Activated CD4-positive, CD25-positive, alpha-beta regulatory T cell (primary cell): ENCODE results near the gene DTX3.
"Not testable (repeated sequence)": the region's sequence is repeated elsewhere in the genome, so short reads cannot be mapped to it uniquely, and the experiment has no call there.

ENCODE experiments used
- DNase-seq, 4 experiments: peaks; one replicate each; lab custom pipeline; 2025; lab: John Stamatoyannopoulos, UW

Gene DTX3

DNA sequence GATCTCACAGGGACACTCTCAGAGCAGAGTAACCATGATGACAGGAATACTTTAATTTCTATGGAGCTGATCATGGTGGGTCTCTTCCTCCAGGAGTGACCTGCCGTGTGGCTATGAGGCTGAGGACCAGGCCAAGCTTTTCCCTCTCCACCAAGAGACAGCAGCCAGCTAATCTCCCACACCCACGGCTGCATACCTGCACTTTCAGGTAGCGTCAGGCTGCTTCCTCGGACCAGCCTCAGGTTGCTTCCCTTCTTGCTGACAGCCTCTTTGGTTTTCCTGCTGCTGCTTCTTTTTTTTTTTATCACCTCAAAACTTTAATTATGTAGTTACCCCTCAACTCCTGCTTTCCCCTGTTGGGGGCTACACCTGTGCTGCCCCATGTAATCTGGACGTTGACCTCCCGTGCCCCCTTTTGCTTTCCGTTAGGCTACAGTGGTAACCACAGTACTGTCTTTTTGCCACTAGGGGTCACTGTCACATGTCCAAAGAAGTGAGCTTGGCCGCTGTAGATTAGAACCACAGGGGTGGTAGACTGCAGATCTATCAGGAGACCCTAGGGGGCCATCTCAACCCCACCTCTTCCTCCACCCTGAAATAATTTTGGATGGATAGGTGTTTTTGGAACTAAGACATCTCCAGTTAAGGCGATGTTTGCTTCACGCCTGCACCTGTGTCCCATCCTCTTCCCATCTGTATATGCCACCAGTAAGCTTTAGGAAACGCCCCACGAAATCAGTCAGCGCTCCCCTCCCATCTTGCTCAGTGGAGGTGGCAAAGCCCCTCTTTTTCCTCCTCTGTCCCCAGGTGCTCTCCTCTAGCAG, 21.4 kb upstream of the DTX3 start:
- peak; percentile 20 to 49 (median 33) for DNase-seq

DNA sequence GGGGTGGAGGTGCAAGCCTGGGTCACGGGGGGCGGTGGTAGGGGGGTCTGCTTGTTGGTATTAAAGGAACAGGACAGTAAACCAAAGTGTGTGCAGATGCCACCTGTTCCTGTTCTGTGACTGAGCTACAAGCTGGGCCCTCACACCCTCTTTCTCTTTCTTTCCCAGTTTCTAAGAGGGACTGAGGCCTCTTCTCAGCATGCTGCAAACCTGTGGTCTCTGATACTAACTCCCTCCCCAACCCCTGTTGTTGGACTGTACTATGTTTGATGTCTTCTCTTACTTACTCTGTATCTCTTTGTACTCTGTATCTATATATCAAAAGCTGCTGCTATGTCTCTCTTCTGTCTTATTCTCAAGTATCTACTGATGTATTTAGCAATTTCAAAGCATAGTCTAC, 20.6 kb upstream of the DTX3 start:
- no peak for DNase-seq

DNA sequence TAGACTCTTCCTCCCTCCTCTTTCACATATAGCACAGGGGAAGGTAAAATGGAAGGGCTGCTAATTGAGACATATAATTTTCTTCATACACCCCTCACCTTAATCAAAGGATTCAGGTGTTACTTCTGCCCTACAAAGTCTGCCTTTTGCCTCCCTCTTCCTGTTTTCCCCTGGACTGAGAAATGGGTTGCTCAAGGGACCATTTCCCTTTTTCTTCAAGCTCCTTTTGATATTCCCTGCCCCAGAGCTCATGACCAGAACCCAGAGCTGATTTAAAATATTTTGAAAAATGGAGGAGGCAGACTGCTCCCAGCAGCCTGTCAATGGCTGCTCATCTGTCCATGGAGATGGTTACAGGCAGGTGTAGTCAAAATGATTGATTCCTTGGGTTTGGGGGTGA, 19.9 kb upstream of the DTX3 start:
- DNase-seq: no peak

DNA sequence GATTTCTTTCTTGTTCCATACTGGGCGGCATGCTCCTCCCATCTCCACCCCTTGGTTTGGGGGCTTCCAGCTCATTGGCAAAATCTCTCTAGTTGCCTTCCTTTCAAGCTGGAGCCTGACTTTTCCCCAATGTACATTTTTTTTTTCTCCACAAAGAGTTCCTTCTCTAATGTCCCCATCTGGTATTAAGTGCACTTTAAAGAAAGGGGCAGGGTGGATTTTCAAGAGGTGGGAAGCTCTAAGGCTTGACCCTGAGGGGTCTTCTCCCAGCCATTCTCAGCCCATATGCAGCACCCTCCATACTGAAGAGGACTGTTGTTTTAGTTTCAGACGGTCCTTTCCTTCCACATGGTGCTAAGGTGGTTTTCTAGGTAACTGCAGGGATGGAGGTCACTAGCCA, 19.5 kb upstream of the DTX3 start:
- no peak for DNase-seq

DNA sequence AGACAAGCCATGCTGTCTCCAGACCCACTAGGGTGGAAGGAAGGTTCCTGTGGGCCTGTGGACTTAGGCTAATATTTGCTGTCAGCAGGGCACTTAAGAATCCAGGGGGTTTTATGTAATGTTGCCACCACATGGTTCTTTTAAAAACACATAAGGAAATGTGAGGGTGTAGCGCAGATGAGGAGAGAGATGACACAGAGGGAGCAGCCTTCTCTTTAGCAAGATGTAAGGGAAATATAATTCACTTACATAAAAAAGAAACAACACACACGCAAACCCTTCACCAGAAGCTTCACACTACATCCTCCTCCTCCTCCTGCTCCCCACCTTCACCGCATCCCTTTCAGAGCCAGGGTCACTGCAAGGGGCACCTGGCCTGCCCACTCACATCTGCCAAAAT, 18.5 kb upstream of the DTX3 start:
- DNase-seq: no peak

DNA sequence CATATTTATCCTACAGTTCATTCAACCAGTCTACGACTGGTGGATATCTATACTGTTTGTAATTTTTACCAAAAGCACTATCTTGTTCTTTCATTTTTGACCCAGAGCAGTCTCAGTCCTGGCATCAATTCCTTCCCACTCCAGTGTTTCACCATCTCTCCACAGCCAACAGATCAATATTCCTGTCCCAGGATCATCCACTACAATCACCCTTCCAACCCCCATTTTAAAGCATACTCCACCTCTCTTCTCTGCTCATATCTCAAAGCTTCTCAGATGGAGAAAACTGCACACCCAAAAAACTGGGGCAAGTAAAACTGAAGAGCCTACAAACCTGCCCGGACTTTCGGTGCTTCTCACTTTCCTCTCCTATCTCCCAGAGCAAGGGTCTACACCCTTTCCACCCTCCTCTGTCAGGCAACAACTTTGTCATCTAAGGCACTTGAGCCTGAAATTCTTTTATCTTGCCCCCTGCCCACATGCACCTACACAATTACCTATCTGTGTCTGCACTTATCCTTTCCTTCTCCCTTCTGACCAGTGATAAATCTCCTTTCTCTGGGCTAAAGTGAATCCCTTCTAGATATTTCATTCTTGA, 17.7 kb upstream of the DTX3 start:
- DNase-seq: no peak

DNA sequence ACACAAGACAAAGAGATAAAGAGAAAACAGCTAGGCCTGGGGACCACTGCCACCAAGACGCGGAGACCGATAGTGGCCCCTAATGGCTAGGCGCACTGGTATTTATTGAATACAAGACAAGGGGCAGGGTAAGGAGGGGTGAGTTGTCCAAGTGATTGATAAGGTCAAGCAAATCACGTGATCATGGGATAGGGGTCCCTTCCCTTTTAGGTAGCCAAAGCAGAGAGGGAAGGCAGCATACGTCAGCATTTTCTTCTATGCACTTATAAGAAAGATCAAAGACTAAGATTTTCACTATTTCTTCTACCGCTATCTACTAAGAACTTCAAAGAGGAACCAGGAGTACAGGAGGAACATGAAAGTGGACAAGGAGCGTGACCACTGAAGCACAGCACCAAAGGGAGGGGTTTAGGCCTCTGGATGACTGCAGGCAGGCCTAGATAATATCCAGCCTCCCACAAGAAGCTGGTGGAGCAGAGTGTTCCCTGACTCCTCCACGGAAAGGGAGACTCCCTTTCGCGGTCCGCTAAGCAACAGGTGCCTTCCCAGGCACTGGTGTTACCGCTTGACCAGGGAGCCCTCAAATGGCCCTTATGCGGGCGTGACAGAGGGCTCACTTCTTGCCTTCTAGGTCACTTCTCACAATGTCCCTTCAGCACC, 15.5 kb upstream of the DTX3 start:
- not testable (repeated sequence) for DNase-seq

DNA sequence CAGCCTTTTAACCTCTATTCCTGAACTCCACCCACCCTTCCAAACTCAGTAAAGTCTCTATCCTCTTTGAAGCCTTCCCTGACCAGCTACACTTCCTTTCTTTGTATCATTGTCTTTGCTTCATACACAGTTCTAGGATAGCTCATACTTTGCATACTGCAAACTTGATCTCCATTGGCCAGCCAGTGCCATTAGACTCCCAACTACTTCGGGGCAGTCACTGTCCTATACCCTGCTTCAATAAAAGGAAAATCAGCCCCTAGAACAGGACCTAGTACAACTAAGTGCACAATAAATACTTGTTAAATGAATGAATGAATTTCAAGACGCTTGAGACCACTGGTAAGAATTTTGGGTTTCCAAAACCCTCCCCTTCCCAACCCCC, 14.2 kb upstream of the DTX3 start:
- no peak for DNase-seq

DNA sequence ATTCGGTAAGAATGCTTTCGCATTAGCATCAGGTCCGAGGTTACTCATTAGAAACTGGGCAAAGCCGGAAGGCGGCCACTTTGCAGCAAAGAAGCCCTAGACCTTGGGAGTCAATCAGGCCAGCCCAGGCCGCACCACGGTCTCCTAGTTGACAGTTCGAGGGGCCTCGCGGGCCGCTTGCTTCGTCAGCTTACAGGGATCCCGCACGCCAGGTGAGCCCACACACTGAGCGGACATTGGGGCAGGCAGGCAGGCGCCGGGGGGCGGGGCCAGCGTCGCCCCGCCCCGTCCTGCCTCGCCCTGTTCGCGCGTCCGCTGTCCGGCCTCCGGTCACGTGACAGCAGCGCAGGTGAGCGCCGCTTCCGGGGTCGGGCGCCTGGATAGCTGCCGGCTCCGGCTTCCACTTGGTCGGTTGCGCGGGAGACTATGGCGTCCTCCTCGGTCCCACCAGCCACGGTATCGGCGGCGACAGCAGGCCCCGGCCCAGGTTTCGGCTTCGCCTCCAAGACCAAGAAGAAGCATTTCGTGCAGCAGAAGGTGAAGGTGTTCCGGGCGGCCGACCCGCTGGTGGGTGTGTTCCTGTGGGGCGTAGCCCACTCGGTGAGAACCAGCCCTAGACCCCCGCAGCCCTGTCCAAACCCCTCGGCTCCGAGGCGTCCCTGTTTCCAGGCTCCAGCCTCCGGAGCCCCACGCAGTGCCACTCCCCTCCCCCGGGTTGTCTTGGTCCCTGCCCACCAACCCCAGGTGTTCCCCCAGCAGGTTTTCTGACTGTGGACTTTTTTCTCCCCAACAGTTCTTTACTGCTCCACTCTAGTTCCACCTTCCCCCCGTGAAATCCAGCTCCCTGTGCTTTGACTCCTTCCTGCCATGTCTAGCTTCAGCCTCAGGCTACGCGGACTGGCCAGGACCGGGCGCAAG, 13.5 kb upstream of the DTX3 start, which contains the start of gene PIP4K2C:
TSS of gene PIP4K2C (plus strand) at position 329 of the 918 bp plus-strand sequence. CDS start at position 427, 98 bp downstream.
- peak; percentile 47 to 68 (median 51) for DNase-seq

DNA sequence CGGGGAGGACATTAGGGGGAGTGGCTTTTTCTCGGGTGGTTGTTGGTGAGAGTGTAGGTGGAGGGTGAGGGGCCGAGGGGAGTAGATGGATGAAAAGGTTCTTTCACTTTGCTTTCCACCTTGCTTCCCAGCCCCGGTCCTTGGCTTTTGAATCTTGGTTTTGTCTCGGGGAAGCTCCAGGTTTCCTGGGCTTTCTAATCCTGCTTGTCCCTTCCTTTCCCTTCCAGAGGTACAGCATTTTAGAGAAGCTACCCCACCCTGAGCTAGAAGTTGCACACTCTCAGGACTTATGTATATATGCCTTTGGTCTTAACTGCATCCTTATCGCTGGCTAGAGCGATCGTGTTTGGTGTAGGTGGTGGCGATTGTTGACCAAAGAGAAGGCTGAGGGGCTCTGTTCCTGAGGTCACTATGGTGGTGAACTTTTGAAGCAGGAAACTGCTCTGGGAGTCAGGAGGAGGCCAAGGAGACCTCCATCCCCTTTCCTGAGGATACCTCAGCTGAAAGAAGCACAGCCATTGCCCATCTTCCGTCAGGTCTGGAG, 12.8 kb upstream of the DTX3 start:
- no peak for DNase-seq

DNA sequence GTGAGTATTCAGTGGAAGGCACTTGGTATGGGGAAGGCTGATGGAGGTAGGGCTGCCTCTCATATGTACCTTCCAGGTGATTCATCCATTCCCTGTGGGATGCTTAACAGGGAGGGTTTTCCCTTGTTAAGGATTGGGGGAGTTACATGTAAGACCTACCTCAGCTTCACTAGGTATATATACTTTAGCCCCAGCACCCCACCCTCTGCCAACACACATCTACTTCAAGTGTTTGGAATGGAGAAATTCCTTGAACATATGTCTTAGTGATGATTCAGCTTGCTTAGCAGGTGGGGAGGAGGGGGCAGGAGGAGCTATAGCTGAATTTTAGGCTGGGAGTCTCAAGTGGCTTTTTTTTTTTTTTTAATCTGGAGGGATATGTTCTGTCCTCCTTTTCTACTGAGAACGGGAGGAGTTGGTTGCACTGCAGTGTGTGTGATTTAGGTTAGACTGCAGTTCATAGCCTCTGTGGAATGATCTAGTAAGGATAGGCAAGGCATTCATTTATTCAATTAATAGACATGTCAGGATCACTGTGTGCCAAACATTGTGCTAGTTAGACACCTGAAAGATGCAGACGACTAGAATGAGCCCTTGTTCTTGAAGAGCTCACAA, 12.0 kb upstream of the DTX3 start:
- DNase-seq: no peak

DNA sequence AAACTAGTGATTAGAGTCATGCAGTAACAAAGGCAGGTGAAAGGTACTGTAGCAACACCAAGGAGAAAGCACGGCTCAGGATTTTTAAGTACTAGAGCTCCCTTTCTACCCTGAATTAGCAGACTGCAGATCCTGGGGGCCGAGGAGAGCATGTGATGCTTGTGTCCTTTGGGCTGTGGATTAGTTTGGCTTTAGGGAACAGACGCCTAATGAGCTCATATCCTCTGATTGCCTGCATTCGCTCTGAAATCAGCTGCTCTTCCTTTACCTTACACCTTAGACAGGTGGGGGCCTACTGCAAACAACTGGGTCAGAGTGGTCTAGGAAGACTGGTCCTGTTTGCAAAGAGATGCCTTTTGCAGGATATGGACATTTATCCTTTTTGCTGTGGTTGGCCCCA, 11.4 kb upstream of the DTX3 start:
- DNase-seq: no peak

DNA sequence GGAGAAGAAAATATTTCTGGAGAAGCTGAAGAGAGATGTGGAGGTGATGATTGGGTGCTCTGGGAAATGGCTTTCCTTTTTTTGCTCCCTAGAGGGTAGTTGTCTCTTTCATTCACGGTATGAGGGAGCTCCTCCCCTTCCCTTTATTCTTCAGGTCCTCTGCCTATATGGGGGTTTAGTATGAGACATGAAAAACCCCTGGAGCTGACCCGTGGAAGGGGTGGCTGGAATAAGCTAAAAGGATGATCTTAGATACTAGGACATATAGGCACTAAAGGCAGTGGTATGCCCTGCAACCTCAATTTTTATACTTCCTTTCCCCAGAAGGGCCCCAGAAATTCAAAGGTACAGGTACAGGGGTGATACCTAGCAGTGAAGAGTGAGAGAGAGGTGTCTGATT, 4.2 kb upstream of the DTX3 start:
- no peak for DNase-seq

DNA sequence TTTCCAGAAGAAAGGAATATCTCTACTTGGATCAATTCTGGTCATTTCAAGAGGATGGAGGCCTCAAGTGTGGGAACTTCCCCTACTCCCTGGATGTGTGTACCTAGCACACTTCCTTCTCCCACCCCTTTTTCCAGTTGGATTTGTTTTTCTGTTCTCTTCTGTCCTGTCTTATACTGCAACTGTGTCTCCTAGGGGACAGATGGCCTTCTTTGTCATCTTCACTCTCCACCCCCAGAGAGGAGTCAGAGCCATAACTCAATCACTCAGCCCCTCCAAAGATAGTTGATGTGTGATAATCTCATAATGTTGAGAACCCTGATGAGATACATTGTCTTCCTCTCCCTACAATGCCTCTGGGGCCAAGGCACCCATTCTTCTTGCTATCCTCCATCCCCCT, 2.1 kb upstream of the DTX3 start:
- DNase-seq: no peak

DNA sequence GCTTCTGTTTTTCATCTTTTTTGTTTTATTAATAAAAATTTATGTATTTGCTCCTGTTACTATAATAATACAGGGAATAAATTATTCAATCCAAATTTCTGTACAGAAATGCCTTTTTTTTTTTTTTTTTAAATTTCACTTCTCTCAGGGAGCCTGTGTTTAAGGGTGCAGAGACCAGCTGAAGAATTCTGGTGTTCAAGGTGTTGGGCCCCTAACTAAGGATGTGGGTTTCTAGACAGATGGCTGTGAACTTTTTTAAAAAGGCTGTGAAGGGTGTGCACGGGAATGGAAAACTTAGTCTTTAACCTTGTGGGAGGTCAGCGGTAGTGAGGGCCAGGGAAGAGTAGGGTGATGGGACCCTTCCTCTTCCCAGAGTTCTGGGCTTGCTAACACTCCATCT, 1.3 kb upstream of the DTX3 start:
- DNase-seq: no peak

DNA sequence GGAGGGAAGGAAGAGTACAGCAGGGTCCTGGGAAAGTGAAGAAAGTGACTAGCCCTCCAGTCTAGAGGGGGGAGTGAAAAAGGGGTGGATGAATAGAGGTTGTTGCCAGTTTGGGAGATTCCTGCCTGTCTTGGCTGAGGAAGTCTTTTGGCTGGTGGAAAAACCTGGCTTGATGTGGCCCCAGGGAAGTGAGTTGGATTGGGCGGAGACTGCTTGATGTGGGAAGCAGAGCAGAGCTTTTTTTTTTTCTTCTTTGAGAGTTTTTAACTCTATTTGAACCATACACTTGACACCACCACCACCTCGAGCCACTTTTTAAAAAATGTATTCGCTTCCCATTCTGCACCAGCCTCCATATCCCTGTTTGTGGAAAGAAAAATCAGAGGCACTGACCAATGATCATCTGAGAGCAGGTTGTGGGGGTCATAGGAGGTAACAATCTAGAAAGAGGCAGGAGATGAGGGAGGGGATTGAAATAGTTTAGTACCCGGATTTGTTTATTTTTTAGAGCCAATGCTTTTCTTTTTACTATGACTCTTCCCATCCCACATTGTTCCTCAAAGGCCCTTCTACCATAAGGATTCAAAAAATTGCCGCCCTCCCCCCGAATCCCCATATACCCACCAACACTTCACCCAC, 690 bp upstream of the DTX3 start:
- no peak for DNase-seq

DNA sequence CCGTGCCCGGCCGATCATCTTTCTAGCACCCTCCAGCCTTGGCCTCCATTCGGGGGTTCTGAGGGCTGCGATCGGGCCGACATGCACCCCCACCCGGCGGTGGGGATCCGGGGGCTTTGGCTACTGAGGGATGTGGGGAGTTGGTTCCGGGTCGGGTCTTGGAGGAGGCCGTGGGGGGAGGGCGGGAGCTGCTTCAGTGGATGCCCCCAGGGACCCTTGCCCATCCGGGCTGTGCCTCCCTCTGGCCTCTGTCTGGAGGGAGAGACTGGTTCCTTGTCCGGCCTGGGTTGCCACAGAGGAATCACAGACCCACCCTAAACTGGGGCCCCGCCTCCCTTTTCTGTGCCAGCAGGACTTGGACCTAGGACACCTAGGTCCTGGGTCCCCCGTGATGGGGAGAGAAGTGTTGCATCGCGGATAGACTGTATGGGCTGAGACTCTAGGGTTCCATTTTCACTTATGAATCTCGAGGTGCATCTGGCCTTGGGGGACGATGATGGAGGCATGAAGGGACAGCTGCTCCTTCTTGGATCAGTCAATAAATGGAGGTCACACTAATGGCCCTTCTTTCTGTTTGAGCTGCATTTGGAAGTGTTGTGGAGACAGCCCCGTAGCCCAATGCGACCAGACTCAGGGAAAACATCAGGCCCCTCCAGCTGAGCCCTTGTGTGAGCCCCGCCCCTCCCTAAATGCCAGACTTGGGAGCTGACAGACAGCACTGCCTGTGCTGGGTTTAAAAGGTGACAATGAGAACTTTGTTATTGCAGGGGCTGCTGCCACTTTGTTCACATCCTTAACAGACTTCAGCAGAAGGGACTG, 577 bp downstream of the DTX3 start:
- no peak for DNase-seq

DNA sequence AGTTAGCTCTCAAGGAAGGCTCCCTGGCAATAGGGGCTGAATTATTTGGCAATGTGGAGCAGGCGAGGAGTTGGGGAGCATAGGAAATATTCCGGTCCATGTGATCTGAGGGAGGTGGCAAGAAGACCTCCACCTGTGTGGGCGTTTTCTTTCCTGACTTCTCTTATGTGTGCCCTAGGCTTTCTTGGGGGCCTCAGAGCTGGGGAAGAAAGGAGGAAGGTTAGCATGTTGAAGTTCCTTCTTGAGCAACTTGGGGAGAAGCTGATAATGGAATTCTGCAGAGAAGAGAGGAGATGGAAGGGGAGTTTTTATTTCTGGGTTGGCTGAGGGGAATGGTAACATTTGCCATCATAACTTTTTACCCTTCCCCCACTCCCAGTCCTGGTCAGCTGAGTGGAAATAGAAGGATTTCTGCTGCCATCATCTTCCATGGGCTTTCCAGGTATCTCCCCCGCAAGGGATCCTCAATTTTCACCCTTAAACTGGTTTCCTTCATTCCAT, 1.2 kb downstream of the DTX3 start:
- DNase-seq: no peak

DNA sequence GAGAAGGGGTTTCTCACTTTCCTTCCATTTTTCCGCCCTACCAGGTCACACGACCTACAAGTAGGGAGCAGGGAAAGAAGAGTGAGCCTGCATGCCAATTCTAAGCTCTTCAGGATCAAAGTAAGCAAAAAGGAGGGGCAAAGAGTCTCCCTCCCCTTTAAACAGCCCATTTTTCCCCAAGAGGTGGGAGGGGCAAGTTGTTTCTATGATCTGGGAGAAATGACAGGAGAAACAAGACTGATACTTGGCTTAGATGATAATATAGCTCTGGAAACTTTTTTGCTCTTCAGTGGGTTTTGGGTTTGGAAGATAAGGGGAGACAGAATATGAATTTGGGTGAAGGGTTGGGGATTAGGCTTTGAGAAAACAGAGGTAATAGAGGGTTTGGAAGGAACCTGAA, 1.8 kb downstream of the DTX3 start:
- DNase-seq: no peak

DNA sequence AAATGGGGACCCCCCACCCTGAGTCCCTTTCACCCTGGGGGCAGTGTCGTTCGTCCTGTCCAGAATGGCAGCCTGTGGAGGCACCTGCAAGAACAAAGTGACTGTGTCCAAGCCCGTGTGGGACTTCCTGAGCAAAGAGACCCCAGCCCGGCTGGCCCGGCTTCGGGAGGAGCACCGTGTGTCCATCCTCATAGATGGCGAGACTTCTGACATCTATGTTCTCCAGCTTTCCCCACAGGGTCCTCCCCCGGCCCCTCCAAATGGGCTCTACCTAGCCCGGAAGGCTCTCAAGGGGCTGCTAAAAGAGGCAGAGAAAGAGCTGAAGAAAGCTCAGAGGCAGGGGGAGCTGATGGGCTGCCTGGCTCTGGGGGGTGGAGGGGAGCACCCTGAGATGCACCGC, 2.2 kb downstream of the DTX3 start:
- no peak for DNase-seq
